A673 (cell line): Measurements from ENCODE around the gene HOXA9.

Experiments
- CTCF ChIP-seq: fragments of 300-800, 200-600 bp; sonication (generic); conservative IDR thresholded peaks from 2 replicates; pipeline ENCODE4 v1.5.1; 2017; ENCODE audit warnings: low read depth, mild to moderate bottlenecking, antibody characterized with exemption, low read length, moderate library complexity, mixed read lengths
- EZH2 ChIP-seq: fragments of 200-600 bp; sonication (generic); IDR thresholded peaks from 2 replicates; pipeline ENCODE4 v1.6.1; 2017; ENCODE audit warnings: borderline replicate concordance, low read depth, mild to moderate bottlenecking, mixed read lengths, antibody characterized with exemption, low read length; ENCODE audit not compliant: poor library complexity, severe bottlenecking

GRCh38 chr7:27161721-27162560 lies 3.4 kb downstream of the HOXA9 start:
- TF ChIP-seq CTCF: no peak
- TF ChIP-seq EZH2: no peak
